K562 (cell line): ENCODE results near the gene PINK1. TPM values are rescaled to one million over a fixed set of nuclear protein-coding genes. Genes with fewer than 3 reads are reported as not detected.

Experiments used
- CBFB ChIP-seq: sonication (generic); formaldehyde crosslinking; IDR thresholded peaks from 2 replicates; pipeline ENCODE4 v1.4.0; 2020; ENCODE audit warnings: mild to moderate bottlenecking, missing genetic modification reagents
- CREBBP ChIP-seq: IDR thresholded peaks from one replicate; pipeline ENCODE4 v1.6.1; 2012; ENCODE audit warnings: low read depth, mild to moderate bottlenecking, control low read depth, inconsistent platforms, low read length
- E2F3 ChIP-seq: fragments of 250-450 bp; sonication (Bioruptor Pico); IDR thresholded peaks from 2 replicates; pipeline ENCODE4 v1.4.0; 2020; ENCODE audit warnings: mild to moderate bottlenecking
- EGR1 ChIP-seq: fragments of 450-650 bp; conservative IDR thresholded peaks from 2 replicates; pipeline ENCODE4 v1.6.1; 2017; ENCODE audit warnings: mild to moderate bottlenecking
- RBM17 ChIP-seq: fragments of 200-400 bp; formaldehyde crosslinking; IDR thresholded peaks from 2 replicates; pipeline ENCODE4 v1.6.1; 2017; ENCODE audit warnings: low read depth, mild to moderate bottlenecking, low read length, borderline replicate concordance
- SMARCE1 ChIP-seq: fragments of 450-650 bp; IDR thresholded peaks from 2 replicates; pipeline ENCODE4 v1.7.1; 2016; ENCODE audit warnings: mild to moderate bottlenecking
- SP2 ChIP-seq: IDR thresholded peaks from 2 replicates; pipeline ENCODE4 v1.6.1; 2011; ENCODE audit warnings: mild to moderate bottlenecking, low read depth, low read length, moderate library complexity; ENCODE audit not compliant: poor library complexity, severe bottlenecking; ENCODE audit errors: extremely low read depth
- STAT5A ChIP-seq: IDR thresholded peaks from 2 replicates; pipeline ENCODE4 v1.6.1; 2012; ENCODE audit warnings: low read length, inconsistent platforms, borderline replicate concordance
- ZKSCAN1 ChIP-seq: fragments of 150-350 bp; IDR thresholded peaks from 2 replicates; pipeline ENCODE4 v1.6.1; 2016; ENCODE audit warnings: low read depth, low read length
- ZNF717 ChIP-seq: fragments of 250-450 bp; sonication (Bioruptor Pico); IDR thresholded peaks from 2 replicates; pipeline ENCODE4 v1.5.0; 2021
- polyA plus RNA-seq, 8 experiments: library from polyadenylated mRNA; depleted of rRNA in 4 of 8; stranded (reverse) in 5 of 8; unstranded in 3 of 8; fragments of >200 nt; fragmentation: Nextera tagmentation in 2 of 8; fragmentation: Illumina TruSeq in 1 of 8; extraction: Ambion mirVana in 2 of 8; extraction: Trizol in 1 of 8; gene quantifications; 2 replicates each; pipeline versions ENCODE4 v1.2.1 to v1.2.3, GENCODE V29; 2011 to 2014; ENCODE audit warnings: inconsistent platforms in 1 of 8, missing spikeins in 1 of 8
- total RNA-seq, 7 experiments: library from RNA; depleted of rRNA in 6 of 7; stranded (reverse); fragments of >200 nt in 6 of 7; fragmentation: Illumina TruSeq in 2 of 7; extraction: Trizol in 2 of 7; gene quantifications; 2 replicates each; pipeline versions ENCODE4 v1.2.1 to v1.2.3, GENCODE V29; 2011 to 2021; ENCODE audit warnings: low replicate concordance in 1 of 7
- TF ChIP-seq, protein P1 (sequence below): fragments of 450-650 bp; IDR thresholded peaks from 2 replicates; pipeline ENCODE4 v1.6.1; 2018; ENCODE audit warnings: mild to moderate bottlenecking, low read depth; ENCODE audit not compliant: partially characterized antibody
- TF ChIP-seq, protein P2 (sequence below): fragments of 450-650 bp; IDR thresholded peaks from 2 replicates; pipeline ENCODE4 v1.6.1; 2014; ENCODE audit warnings: low read depth, mild to moderate bottlenecking, moderate library complexity, borderline replicate concordance
- TF ChIP-seq, protein P3 (sequence below), 2 experiments: IDR thresholded peaks; 2 replicates each; pipeline ENCODE4 v1.6.1; 2012; ENCODE audit warnings: improper control_type of control experiment in 2 of 2, low read depth in 2 of 2, low read length in 2 of 2, borderline replicate concordance in 1 of 2
- TF ChIP-seq, protein P4 (sequence below): fragments of 250-450 bp; sonication (Bioruptor Pico); IDR thresholded peaks from 2 replicates; pipeline ENCODE4 v1.8.0; 2022; ENCODE audit warnings: inconsistent platforms
- TF ChIP-seq, protein P5 (sequence below): sonication (generic); formaldehyde crosslinking; IDR thresholded peaks from 2 replicates; pipeline ENCODE4 v1.8.0; 2022; ENCODE audit warnings: mild to moderate bottlenecking, missing genetic modification reagents, borderline replicate concordance

Gene PINK1
- total and polyA plus RNA-seq, 9 of the 15 experiments (the other 6 are each of a cell fraction or from before 2014, with no cell fraction given), result 1.5 to 11.3 (median 6.8) TPM

DNA sequence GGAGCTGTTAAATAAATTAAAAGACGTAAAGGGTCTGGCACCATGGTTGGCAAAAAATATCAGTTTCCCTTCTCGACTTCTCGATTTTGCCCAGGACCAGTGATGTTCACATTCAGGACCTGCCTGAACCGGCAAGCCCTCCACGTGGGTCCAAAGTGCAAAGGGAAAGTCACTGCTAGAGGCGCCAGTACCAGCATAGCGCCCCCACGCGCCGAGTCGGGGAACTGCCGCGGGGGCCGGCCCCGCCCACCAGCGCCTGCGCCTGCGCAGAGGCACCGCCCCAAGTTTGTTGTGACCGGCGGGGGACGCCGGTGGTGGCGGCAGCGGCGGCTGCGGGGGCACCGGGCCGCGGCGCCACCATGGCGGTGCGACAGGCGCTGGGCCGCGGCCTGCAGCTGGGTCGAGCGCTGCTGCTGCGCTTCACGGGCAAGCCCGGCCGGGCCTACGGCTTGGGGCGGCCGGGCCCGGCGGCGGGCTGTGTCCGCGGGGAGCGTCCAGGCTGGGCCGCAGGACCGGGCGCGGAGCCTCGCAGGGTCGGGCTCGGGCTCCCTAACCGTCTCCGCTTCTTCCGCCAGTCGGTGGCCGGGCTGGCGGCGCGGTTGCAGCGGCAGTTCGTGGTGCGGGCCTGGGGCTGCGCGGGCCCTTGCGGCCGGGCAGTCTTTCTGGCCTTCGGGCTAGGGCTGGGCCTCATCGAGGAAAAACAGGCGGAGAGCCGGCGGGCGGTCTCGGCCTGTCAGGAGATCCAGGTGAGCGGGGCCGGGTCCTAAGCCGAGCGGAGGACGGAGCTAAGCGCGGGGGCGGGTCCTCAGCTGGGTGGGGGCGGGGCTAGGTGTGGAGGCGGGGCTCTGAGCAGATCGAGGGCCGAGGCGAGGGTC, at the start of gene PINK1 (continued):
- TF ChIP-seq, protein P1, sequence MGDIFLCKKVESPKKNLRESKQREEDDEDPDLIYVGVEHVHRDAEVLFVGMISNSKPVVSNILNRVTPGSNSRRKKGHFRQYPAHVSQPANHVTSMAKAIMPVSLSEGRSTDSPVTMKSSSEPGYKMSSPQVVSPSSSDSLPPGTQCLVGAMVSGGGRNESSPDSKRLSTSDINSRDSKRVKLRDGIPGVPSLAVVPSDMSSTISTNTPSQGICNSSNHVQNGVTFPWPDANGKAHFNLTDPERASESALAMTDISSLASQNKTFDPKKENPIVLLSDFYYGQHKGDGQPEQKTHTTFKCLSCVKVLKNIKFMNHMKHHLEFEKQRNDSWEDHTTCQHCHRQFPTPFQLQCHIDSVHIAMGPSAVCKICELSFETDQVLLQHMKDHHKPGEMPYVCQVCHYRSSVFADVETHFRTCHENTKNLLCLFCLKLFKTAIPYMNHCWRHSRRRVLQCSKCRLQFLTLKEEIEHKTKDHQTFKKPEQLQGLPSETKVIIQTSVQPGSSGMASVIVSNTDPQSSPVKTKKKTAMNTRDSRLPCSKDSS, result no peak
- TF ChIP-seq RBM17, result no peak
- TF ChIP-seq SP2, result no peak
- TF ChIP-seq, protein P2, sequence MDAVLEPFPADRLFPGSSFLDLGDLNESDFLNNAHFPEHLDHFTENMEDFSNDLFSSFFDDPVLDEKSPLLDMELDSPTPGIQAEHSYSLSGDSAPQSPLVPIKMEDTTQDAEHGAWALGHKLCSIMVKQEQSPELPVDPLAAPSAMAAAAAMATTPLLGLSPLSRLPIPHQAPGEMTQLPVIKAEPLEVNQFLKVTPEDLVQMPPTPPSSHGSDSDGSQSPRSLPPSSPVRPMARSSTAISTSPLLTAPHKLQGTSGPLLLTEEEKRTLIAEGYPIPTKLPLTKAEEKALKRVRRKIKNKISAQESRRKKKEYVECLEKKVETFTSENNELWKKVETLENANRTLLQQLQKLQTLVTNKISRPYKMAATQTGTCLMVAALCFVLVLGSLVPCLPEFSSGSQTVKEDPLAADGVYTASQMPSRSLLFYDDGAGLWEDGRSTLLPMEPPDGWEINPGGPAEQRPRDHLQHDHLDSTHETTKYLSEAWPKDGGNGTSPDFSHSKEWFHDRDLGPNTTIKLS, result peak; percentile 62; the same call in 1 of the 2 replicates
- TF ChIP-seq, protein P3, sequence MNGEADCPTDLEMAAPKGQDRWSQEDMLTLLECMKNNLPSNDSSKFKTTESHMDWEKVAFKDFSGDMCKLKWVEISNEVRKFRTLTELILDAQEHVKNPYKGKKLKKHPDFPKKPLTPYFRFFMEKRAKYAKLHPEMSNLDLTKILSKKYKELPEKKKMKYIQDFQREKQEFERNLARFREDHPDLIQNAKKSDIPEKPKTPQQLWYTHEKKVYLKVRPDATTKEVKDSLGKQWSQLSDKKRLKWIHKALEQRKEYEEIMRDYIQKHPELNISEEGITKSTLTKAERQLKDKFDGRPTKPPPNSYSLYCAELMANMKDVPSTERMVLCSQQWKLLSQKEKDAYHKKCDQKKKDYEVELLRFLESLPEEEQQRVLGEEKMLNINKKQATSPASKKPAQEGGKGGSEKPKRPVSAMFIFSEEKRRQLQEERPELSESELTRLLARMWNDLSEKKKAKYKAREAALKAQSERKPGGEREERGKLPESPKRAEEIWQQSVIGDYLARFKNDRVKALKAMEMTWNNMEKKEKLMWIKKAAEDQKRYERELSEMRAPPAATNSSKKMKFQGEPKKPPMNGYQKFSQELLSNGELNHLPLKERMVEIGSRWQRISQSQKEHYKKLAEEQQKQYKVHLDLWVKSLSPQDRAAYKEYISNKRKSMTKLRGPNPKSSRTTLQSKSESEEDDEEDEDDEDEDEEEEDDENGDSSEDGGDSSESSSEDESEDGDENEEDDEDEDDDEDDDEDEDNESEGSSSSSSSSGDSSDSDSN (IDR thresholded peaks at IDR 0.05; ENCODE audit: borderline replicate concordance in 1 of 2, low read depth in 2 of 2, low read length in 2 of 2), result peak; percentile 71 to 91; a peak in 3 of 4 replicates
- TF ChIP-seq EGR1, result peak; percentile 65
- TF ChIP-seq, protein P4, sequence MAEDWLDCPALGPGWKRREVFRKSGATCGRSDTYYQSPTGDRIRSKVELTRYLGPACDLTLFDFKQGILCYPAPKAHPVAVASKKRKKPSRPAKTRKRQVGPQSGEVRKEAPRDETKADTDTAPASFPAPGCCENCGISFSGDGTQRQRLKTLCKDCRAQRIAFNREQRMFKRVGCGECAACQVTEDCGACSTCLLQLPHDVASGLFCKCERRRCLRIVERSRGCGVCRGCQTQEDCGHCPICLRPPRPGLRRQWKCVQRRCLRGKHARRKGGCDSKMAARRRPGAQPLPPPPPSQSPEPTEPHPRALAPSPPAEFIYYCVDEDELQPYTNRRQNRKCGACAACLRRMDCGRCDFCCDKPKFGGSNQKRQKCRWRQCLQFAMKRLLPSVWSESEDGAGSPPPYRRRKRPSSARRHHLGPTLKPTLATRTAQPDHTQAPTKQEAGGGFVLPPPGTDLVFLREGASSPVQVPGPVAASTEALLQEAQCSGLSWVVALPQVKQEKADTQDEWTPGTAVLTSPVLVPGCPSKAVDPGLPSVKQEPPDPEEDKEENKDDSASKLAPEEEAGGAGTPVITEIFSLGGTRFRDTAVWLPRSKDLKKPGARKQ (CRISPR knock-in tag), result no peak
- TF ChIP-seq CREBBP, result no peak
- no peak for TF ChIP-seq SMARCE1
- no peak for TF ChIP-seq STAT5A
- TF ChIP-seq E2F3 (CRISPR knock-in tag), result no peak
- TF ChIP-seq, protein P5, sequence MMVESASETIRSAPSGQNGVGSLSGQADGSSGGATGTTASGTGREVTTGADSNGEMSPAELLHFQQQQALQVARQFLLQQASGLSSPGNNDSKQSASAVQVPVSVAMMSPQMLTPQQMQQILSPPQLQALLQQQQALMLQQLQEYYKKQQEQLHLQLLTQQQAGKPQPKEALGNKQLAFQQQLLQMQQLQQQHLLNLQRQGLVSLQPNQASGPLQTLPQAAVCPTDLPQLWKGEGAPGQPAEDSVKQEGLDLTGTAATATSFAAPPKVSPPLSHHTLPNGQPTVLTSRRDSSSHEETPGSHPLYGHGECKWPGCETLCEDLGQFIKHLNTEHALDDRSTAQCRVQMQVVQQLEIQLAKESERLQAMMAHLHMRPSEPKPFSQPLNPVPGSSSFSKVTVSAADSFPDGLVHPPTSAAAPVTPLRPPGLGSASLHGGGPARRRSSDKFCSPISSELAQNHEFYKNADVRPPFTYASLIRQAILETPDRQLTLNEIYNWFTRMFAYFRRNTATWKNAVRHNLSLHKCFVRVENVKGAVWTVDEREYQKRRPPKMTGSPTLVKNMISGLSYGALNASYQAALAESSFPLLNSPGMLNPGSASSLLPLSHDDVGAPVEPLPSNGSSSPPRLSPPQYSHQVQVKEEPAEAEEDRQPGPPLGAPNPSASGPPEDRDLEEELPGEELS (CRISPR knock-in tag), result no peak
- peak; percentile 53 for TF ChIP-seq ZKSCAN1
- TF ChIP-seq ZNF717 (CRISPR knock-in tag), result no peak
- TF ChIP-seq CBFB, result no peak; the same call in 1 of the 2 replicates
